IMR-90 (cell line): ENCODE results near the gene KLHL33. TPM values are rescaled to one million over a fixed set of nuclear protein-coding genes. Genes with fewer than 3 reads are reported as not detected.

Source experiments
- ATAC-seq: fragments of 200-7000 bp; cut with Tn5 transposase; 2 replicates; pipeline ENCODE4 v1.9.1; 2020; ENCODE audit warnings: low read depth, mild to moderate bottlenecking, moderate library complexity
- BruUV-seq: library from RNA; stranded (reverse); fragments of 400-500 nt; replicated peaks from 2 replicates; lab custom pipeline; 2021; lab: Mats Ljungman, UMichigan
- CTCF ChIA-PET: fragments of 300-600 bp; formaldehyde crosslinking; extraction: SDS; loops from one replicate; lab custom pipeline; 2021; ENCODE audit warnings: antibody characterized with exemption; lab: Yijun Ruan, JAX
- POLR2A ChIA-PET: fragments of 300-600 bp; sonication (Branson Sonifier 250); formaldehyde crosslinking; loops from one replicate; lab custom pipeline; 2022; ENCODE audit warnings: antibody characterized with exemption; ENCODE audit not compliant: unreplicated experiment; lab: Charles Lee
- DNase-seq: peaks from one replicate; pipeline ENCODE4 v3.0.0; 2013
- H2AFZ ChIP-seq: replicated peaks from 2 replicates; pipeline ENCODE3; 2013; ENCODE audit warnings: low read length, mild to moderate bottlenecking; ENCODE audit not compliant: poor library complexity
- H2AK5ac ChIP-seq: 2 replicates; pipeline ENCODE4 v1.6.1; 2013; ENCODE audit warnings: low read depth, low read length, inconsistent platforms
- H2AK9ac ChIP-seq: replicated peaks from 2 replicates; pipeline ENCODE3; 2013; ENCODE audit warnings: mild to moderate bottlenecking, low read depth, low read length, moderate library complexity; ENCODE audit not compliant: poor library complexity
- H2BK120ac ChIP-seq: 2 replicates; pipeline ENCODE4 v1.6.1; 2013; ENCODE audit warnings: low read depth, low read length, inconsistent platforms
- H2BK15ac ChIP-seq: 3 replicates; pipeline ENCODE4 v1.6.1; 2013; ENCODE audit warnings: low read depth, low read length, inconsistent platforms
- H2BK20ac ChIP-seq: 2 replicates; pipeline ENCODE4 v1.6.1; 2013; ENCODE audit warnings: low read depth, mild to moderate bottlenecking, inconsistent platforms, low read length, moderate library complexity
- H2BK5ac ChIP-seq: 2 replicates; pipeline ENCODE4 v1.6.1; 2013; ENCODE audit warnings: mild to moderate bottlenecking, low read depth, low read length, inconsistent platforms; ENCODE audit not compliant: poor library complexity, severe bottlenecking
- H3K14ac ChIP-seq: replicated peaks from 2 replicates; pipeline ENCODE4 v1.6.1; 2013; ENCODE audit warnings: low read depth, low read length, inconsistent platforms
- H3K18ac ChIP-seq: 2 replicates; pipeline ENCODE4 v1.6.1; 2013; ENCODE audit warnings: low read depth, low read length, control low read depth
- H3K23ac ChIP-seq: 2 replicates; pipeline ENCODE4 v1.6.1; 2013; ENCODE audit warnings: low read depth, low read length, inconsistent platforms
- H3K27ac ChIP-seq: 2 replicates; pipeline ENCODE4 v1.5.1; 2013; ENCODE audit warnings: mild to moderate bottlenecking, control low read depth, low read length; ENCODE audit not compliant: insufficient read depth
- H3K27me3 ChIP-seq: 2 replicates; pipeline ENCODE4 v1.6.1; 2013; ENCODE audit warnings: low read length; ENCODE audit not compliant: control insufficient read depth, insufficient read depth
- H3K36me3 ChIP-seq: 2 replicates; pipeline ENCODE4 v1.6.1; 2013; ENCODE audit warnings: low read length, mixed read lengths; ENCODE audit not compliant: control insufficient read depth, insufficient read depth
- H3K4ac ChIP-seq: 2 replicates; pipeline ENCODE4 v1.6.1; 2013; ENCODE audit warnings: low read depth, low read length, inconsistent platforms
- H3K4me1 ChIP-seq: 2 replicates; pipeline ENCODE4 v1.6.1; 2013; ENCODE audit warnings: low read length, mixed read lengths; ENCODE audit not compliant: control insufficient read depth, insufficient read depth
- H3K4me2 ChIP-seq: 2 replicates; pipeline ENCODE4 v1.6.1; 2013; ENCODE audit warnings: low read depth, mild to moderate bottlenecking, control low read depth, low read length, moderate library complexity
- H3K4me3 ChIP-seq: 2 replicates; pipeline ENCODE4 v1.5.1; 2013; ENCODE audit warnings: low read depth, mild to moderate bottlenecking, control low read depth, low read length, moderate library complexity; ENCODE audit not compliant: insufficient read depth
- H3K56ac ChIP-seq: 2 replicates; pipeline ENCODE4 v1.6.1; 2013; ENCODE audit warnings: low read length, inconsistent platforms; ENCODE audit not compliant: insufficient read depth; ENCODE audit errors: extremely low read depth
- H3K79me1 ChIP-seq, 2 experiments: 2 replicates each; pipeline ENCODE4 v1.6.1; 2013; ENCODE audit warnings: low read length in 2 of 2, inconsistent platforms in 1 of 2, low read depth in 1 of 2
- H3K9ac ChIP-seq: 2 replicates; pipeline ENCODE4 v1.6.1; 2013; ENCODE audit warnings: low read depth, low read length, control low read depth
- H3K9me1 ChIP-seq: 2 replicates; pipeline ENCODE4 v1.6.1; 2013; ENCODE audit warnings: low read length, inconsistent platforms; ENCODE audit not compliant: insufficient read depth
- H3K9me3 ChIP-seq: 2 replicates; pipeline ENCODE4 v1.6.1; 2013; ENCODE audit warnings: low read length; ENCODE audit not compliant: control insufficient read depth, insufficient read depth
- H4K20me1 ChIP-seq: 2 replicates; pipeline ENCODE4 v1.6.1; 2013; ENCODE audit warnings: low read length, inconsistent platforms; ENCODE audit not compliant: insufficient read depth
- H4K5ac ChIP-seq: 2 replicates; pipeline ENCODE4 v1.6.1; 2013; ENCODE audit warnings: mild to moderate bottlenecking, low read depth, low read length, control low read depth
- H4K8ac ChIP-seq, 2 experiments: 2 replicates each; pipeline ENCODE4 v1.6.1; 2013; ENCODE audit warnings: low read depth in 2 of 2, low read length in 2 of 2, control low read depth in 1 of 2, inconsistent platforms in 1 of 2
- H4K91ac ChIP-seq: 2 replicates; pipeline ENCODE4 v1.6.1; 2013; ENCODE audit warnings: low read depth, low read length, inconsistent platforms; ENCODE audit not compliant: insufficient read depth
- CHD1 ChIP-seq: IDR thresholded peaks from 2 replicates; pipeline ENCODE4 v1.6.1; 2012; ENCODE audit warnings: low read depth, low read length, improper control_type of control experiment
- MAFK ChIP-seq: IDR thresholded peaks from 2 replicates; pipeline ENCODE4 v1.6.1; 2012; ENCODE audit warnings: low read depth, low read length, improper control_type of control experiment
- MAZ ChIP-seq: IDR thresholded peaks from 2 replicates; pipeline ENCODE4 v1.6.1; 2012; ENCODE audit warnings: low read depth, mild to moderate bottlenecking, low read length, improper control_type of control experiment, moderate library complexity, borderline replicate concordance
- MXI1 ChIP-seq: IDR thresholded peaks from 2 replicates; pipeline ENCODE4 v1.6.1; 2012; ENCODE audit warnings: low read depth, mild to moderate bottlenecking, low read length, moderate library complexity, borderline replicate concordance
- RAD21 ChIP-seq: IDR thresholded peaks from 2 replicates; pipeline ENCODE4 v1.6.1; 2012; ENCODE audit warnings: low read length, improper control_type of control experiment
- WGBS, 2 experiments: methylation state at CpG; one replicate each; pipeline versions ENCODE4 v1.1.5 to v1.1.7; 2013; ENCODE audit warnings: missing lambda C conversion rate in 2 of 2; ENCODE audit not compliant: insufficient read length in 1 of 2; ENCODE audit errors: extremely low coverage in 2 of 2; 5-methylcytosine and 5-hydroxymethylcytosine counted together
- dilution Hi-C: fragments of 300-500 bp; cut with HindIII; formaldehyde crosslinking; loops from one replicate; pipeline ENCODE4 v1.14.3; 2018; ENCODE audit warnings: low sequenced_read_pairs; ENCODE audit not compliant: unreplicated experiment
- in situ Hi-C: fragments of 300-500 bp; cut with MboI; formaldehyde crosslinking; loops from 3 replicates; pipeline ENCODE4 v1.14.3; 2019; ENCODE audit warnings: low sequenced_read_pairs, inconsistent platforms, mixed read lengths
- intact Hi-C: fragments of 100-400 bp; cut with micrococcal nuclease; formaldehyde crosslinking; loops from 2 replicates; pipeline ENCODE4 v1.10.0; 2022
- polyA plus RNA-seq, 3 experiments: library from polyadenylated mRNA; depleted of rRNA; stranded (reverse); fragments of >200 nt; gene quantifications; 2 replicates each; pipeline ENCODE4 v1.2.3, GENCODE V29; 2012; ENCODE audit warnings: low replicate concordance in 1 of 3
- total RNA-seq: library from RNA; depleted of rRNA; stranded (reverse); fragments of >200 nt; gene quantifications from 2 replicates; pipeline ENCODE4 v1.2.3, GENCODE V29; 2012
- TF ChIP-seq, protein P1 (sequence below): fragments of 150-350 bp; IDR thresholded peaks from 2 replicates; pipeline ENCODE4 v1.6.1; 2016; ENCODE audit warnings: low read depth, mild to moderate bottlenecking, low read length, moderate library complexity, borderline replicate concordance
- TF ChIP-seq, protein P2 (sequence below): fragments of 150-350 bp; IDR thresholded peaks from 2 replicates; pipeline ENCODE4 v1.6.1; 2017; ENCODE audit warnings: mild to moderate bottlenecking, antibody characterized with exemption, low read length, low read depth

The KLHL33 gene
- total and polyA plus RNA-seq, 2 of the 4 experiments (the other 2 are of a cell fraction) = under 0.01 to 0.03 TPM

DNA sequence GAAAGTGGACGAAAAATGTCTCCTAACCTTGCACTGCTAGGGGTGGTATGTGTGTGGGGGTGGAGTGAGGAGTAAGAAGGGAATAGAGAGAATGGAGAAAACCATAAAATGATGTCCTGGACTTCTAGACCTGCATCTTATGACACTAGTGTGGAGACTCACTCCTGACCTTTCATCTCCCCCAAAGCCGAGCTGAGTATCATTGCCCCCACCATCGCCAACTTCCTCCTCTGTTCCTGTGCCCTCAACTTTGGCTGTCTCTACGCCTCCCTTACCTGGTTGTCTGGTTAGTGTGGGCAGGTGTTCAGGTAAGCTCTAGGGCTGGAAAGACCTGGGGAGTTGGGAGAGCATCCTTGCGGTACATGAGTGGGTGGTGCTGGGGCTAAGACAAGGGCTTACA is 4.5 kb upstream of the KLHL33 start:
- Histone ChIP-seq H3K4ac (no peak overlapping the region), H2BK15ac (no peak overlapping the region), H2BK5ac (no peak overlapping the region), H3K27ac (no peak overlapping the region), H3K18ac (no peak overlapping the region), H4K8ac (no peak overlapping the region), H3K9me3 (no peaks in the 10 kb centered on the region), H3K79me1 (no peaks in the 10 kb centered on the region), H3K9ac (no peak overlapping the region), H3K14ac (no peak overlapping the region), H3K4me3 (no peak overlapping the region), H3K23ac (no peak overlapping the region), H4K5ac (no peak overlapping the region), H3K36me3 (no peaks in the 10 kb centered on the region), H2AK9ac (no peak overlapping the region), H3K56ac (no peak overlapping the region), H3K9me1 (no peaks in the 10 kb centered on the region), H4K20me1 (no peaks in the 10 kb centered on the region), H3K4me2 (no peak overlapping the region), H2BK20ac (no peak overlapping the region), H2AFZ (no peak overlapping the region), H3K4me1 (0 out of 2 replicates have a peak, but pooled peaks cover under 1% of the 10 kb centered on the region), H2AK5ac (no peak overlapping the region), H2BK120ac (no peak overlapping the region), H3K27me3 (peaks cover 5% of the 10 kb centered on the region; the same call in 1 of the 2 replicates), H4K91ac (no peak overlapping the region)
- no TSS peak for BruUV-seq
- intact Hi-C loops = loop anchor here (10.0 kb wide), 1 partner anchor 76 kb away; no protein-coding TSS in a partner anchor
- ChIA-PET CTCF (no interaction called here), POLR2A (no interaction called here)
- no CpG with 5 or more reads among the region's 5 CpGs for WGBS, 2 experiments
- in situ Hi-C loops = no loop called here
- DNase-seq = no peak
- dilution Hi-C loops = no loop called here
- ATAC-seq = no peak
- TF ChIP-seq MAZ = no peak
- TF ChIP-seq, protein P1, sequence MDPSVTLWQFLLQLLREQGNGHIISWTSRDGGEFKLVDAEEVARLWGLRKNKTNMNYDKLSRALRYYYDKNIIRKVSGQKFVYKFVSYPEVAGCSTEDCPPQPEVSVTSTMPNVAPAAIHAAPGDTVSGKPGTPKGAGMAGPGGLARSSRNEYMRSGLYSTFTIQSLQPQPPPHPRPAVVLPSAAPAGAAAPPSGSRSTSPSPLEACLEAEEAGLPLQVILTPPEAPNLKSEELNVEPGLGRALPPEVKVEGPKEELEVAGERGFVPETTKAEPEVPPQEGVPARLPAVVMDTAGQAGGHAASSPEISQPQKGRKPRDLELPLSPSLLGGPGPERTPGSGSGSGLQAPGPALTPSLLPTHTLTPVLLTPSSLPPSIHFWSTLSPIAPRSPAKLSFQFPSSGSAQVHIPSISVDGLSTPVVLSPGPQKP = no peak
- no peak for TF ChIP-seq MAFK
- TF ChIP-seq CHD1 = no peak
- TF ChIP-seq, protein P2, sequence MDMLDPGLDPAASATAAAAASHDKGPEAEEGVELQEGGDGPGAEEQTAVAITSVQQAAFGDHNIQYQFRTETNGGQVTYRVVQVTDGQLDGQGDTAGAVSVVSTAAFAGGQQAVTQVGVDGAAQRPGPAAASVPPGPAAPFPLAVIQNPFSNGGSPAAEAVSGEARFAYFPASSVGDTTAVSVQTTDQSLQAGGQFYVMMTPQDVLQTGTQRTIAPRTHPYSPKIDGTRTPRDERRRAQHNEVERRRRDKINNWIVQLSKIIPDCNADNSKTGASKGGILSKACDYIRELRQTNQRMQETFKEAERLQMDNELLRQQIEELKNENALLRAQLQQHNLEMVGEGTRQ = no peak
- no peak for TF ChIP-seq MXI1
- no peak for TF ChIP-seq RAD21
